Keratinocyte (primary cell): ENCODE data around the gene PCBP2. TPM values are rescaled to one million over a fixed set of nuclear protein-coding genes. Genes with fewer than 3 reads are reported as not detected.

ENCODE experiments used
- DNase-seq: peaks from one replicate; pipeline ENCODE4 v3.0.0-alpha.2; 2011; ENCODE audit warnings: low read depth, missing footprints, low spot score
- FAIRE-seq: peaks from 2 replicates; lab custom pipeline; 2011; peaks lifted over from hg19 to GRCh38; lab: Jason Lieb, UNC
- H2AFZ ChIP-seq: 2 replicates; pipeline ENCODE4 v1.6.0; 2012; ENCODE audit warnings: low read length, control low read depth, inconsistent platforms; ENCODE audit not compliant: control insufficient read depth
- H3K27ac ChIP-seq: 2 replicates; pipeline ENCODE4 v1.5.1; 2011; ENCODE audit warnings: low read length; ENCODE audit not compliant: control insufficient read depth, insufficient read depth
- H3K27me3 ChIP-seq: 3 replicates; pipeline ENCODE4 v1.6.0; 2011; ENCODE audit warnings: low read length; ENCODE audit not compliant: control insufficient read depth, insufficient read depth; ENCODE audit errors: extremely low read depth
- H3K36me3 ChIP-seq, 2 experiments: 2 replicates in 1 of 2; 3 replicates in 1 of 2; pipeline ENCODE4 v1.5.1; 2011; ENCODE audit warnings: low read length in 2 of 2, mild to moderate bottlenecking in 1 of 2; ENCODE audit not compliant: control insufficient read depth in 2 of 2, insufficient read depth in 2 of 2; ENCODE audit errors: extremely low read depth in 1 of 2
- H3K4me1 ChIP-seq: 3 replicates; pipeline ENCODE4 v1.5.1; 2011; ENCODE audit warnings: low read length; ENCODE audit not compliant: control insufficient read depth, insufficient read depth; ENCODE audit errors: extremely low read depth
- H3K4me2 ChIP-seq: 3 replicates; pipeline ENCODE4 v1.6.0; 2011; ENCODE audit warnings: low read depth, low read length; ENCODE audit not compliant: control insufficient read depth, insufficient read depth; ENCODE audit errors: extremely low read depth
- H3K4me3 ChIP-seq, 3 experiments: fragments of 200-600 bp in 1 of 3; sonication (generic) in 1 of 3; 2 replicates in 2 of 3; 3 replicates in 1 of 3; pipeline ENCODE4 v1.5.1; 2011 to 2016; ENCODE audit warnings: low read length in 3 of 3, mild to moderate bottlenecking in 3 of 3, control low read depth in 2 of 3, inconsistent platforms in 1 of 3, low read depth in 1 of 3, mixed read lengths in 1 of 3, mixed run types in 1 of 3, moderate library complexity in 1 of 3; ENCODE audit not compliant: control insufficient read depth in 2 of 3, insufficient read depth in 2 of 3; ENCODE audit errors: extremely low read depth in 1 of 3
- H3K79me2 ChIP-seq: 2 replicates; pipeline ENCODE4 v1.6.0; 2012; ENCODE audit warnings: low read length; ENCODE audit not compliant: control insufficient read depth, insufficient read depth
- H3K9ac ChIP-seq: 3 replicates; pipeline ENCODE4 v1.6.0; 2011; ENCODE audit warnings: low read length; ENCODE audit not compliant: control insufficient read depth, insufficient read depth; ENCODE audit errors: extremely low read depth
- H3K9me1 ChIP-seq: 3 replicates; pipeline ENCODE4 v1.6.0; 2011; ENCODE audit warnings: low read length; ENCODE audit not compliant: control insufficient read depth, insufficient read depth; ENCODE audit errors: extremely low read depth
- H3K9me3 ChIP-seq: 2 replicates; pipeline ENCODE4 v1.5.1; 2012; ENCODE audit warnings: low read depth, low read length; ENCODE audit not compliant: control insufficient read depth
- H4K20me1 ChIP-seq: 3 replicates; pipeline ENCODE4 v1.6.0; 2011; ENCODE audit warnings: low read length; ENCODE audit not compliant: control insufficient read depth, insufficient read depth; ENCODE audit errors: extremely low read depth
- CTCF ChIP-seq, 3 experiments: IDR thresholded peaks in 1 of 3; conservative IDR thresholded peaks in 1 of 3; optimal IDR thresholded peaks in 1 of 3; 2 replicates in 2 of 3; 3 replicates in 1 of 3; pipeline versions ENCODE3 to v1.5.1; 2011; ENCODE audit warnings: low read length in 3 of 3, mild to moderate bottlenecking in 3 of 3, moderate library complexity in 2 of 3, control low read depth in 1 of 3, inconsistent platforms in 1 of 3; ENCODE audit not compliant: insufficient read depth in 2 of 3; ENCODE audit errors: extremely low read depth in 1 of 3
- EZH2 ChIP-seq: IDR thresholded peaks from one replicate; pipeline ENCODE4 v1.6.1; 2012; ENCODE audit warnings: inconsistent platforms, mild to moderate bottlenecking, low read length, moderate library complexity
- dilution Hi-C: fragments of 300-500 bp; cut with MboI; formaldehyde crosslinking; loops from one replicate; pipeline ENCODE4 v1.7.0; 2020; ENCODE audit warnings: low sequenced_read_pairs; ENCODE audit not compliant: extremely low pct_ligation_motif_present
- polyA plus RNA-seq, 5 experiments: library from polyadenylated mRNA; depleted of rRNA in 3 of 5; stranded (reverse) in 3 of 5; stranded (forward) in 1 of 5; unstranded in 1 of 5; fragments of >200 nt; gene quantifications; 1 replicate in 1 of 5; 2 replicates in 3 of 5; 3 replicates in 1 of 5; pipeline versions ENCODE4 v1.2.1 to v1.2.3, GENCODE V29; 2011 to 2012; ENCODE audit warnings: missing spikeins in 2 of 5, low read depth in 1 of 5, low replicate concordance in 1 of 5

PCBP2 gene
- polyA plus RNA-seq, 1 donor (not counting 4 experiments of a cell fraction or from before 2014, with no cell fraction given) = 238 TPM

- Histone ChIP-seq H3K36me3 (peaks cover 34 to 64% of the 10 kb centered on the region in 2 experiments), H3K79me2 (peaks cover 17% of the 10 kb centered on the region)
Measured at GRCh38 chr12:53478865-53479264, 27.0 kb downstream of the PCBP2 start.

DNA sequence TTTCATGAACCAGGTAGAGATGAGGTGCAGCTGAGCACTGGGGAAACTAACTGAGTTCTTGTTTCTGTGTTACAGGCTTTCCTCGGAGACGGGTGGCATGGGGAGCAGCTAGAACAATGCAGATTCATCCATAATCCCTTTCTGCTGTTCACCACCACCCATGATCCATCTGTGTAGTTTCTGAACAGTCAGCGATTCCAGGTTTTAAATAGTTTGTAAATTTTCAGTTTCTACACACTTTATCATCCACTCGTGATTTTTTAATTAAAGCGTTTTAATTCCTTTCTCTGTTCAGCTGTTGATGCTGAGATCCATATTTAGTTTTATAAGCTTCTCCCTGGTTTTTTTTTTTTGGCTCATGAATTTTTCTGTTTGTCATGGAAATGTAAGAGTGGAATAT is 27.4 kb downstream of the PCBP2 start:
- peaks cover 23% of the 10 kb centered on the region for H3K4me1 ChIP-seq

More at GRCh38 chr12:53478865-53479264, 27.0 kb downstream of the PCBP2 start:
- Histone ChIP-seq H3K9ac (no peak overlapping the region), H3K4me3 (no peak overlapping the region), H3K9me1 (peaks cover 3% of the 10 kb centered on the region), H3K27me3 (no peaks in the 10 kb centered on the region), H3K27ac (no peak overlapping the region), H3K4me1 (peaks cover 23% of the 10 kb centered on the region), H4K20me1 (peaks cover 21% of the 10 kb centered on the region), H3K4me2 (no peak overlapping the region), H3K9me3 (no peaks in the 10 kb centered on the region), H2AFZ (no peak overlapping the region)
- dilution Hi-C loops = no loop called here
- FAIRE-seq (no peak), DNase-seq (no peak)
- no peak for TF ChIP-seq CTCF (optimal IDR thresholded peaks at IDR 0.05 in 1 of 3, IDR thresholded peaks at IDR 0.05 in 1 of 3, conservative IDR thresholded peaks at IDR 0.05 in 1 of 3; ENCODE audit: extremely low read depth in 1 of 3, insufficient read depth in 2 of 3, low read length in 3 of 3)
- no peak for TF ChIP-seq EZH2

More for the DNA sequence above, 27.4 kb downstream of the PCBP2 start:
- Histone ChIP-seq H3K27me3 (no peaks in the 10 kb centered on the region), H4K20me1 (peaks cover 21% of the 10 kb centered on the region), H3K27ac (no peak overlapping the region), H3K4me3 (no peak overlapping the region), H3K9ac (no peak overlapping the region), H2AFZ (no peak overlapping the region), H3K4me2 (no peak overlapping the region), H3K79me2 (peaks cover 14% of the 10 kb centered on the region), H3K9me3 (no peaks in the 10 kb centered on the region), H3K36me3 (peaks cover 33 to 59% of the 10 kb centered on the region in 2 experiments), H3K9me1 (peaks cover 3% of the 10 kb centered on the region)
- TF ChIP-seq CTCF (optimal IDR thresholded peaks at IDR 0.05 in 1 of 3, IDR thresholded peaks at IDR 0.05 in 1 of 3, conservative IDR thresholded peaks at IDR 0.05 in 1 of 3; ENCODE audit: extremely low read depth in 1 of 3, insufficient read depth in 2 of 3, low read length in 3 of 3) (no peak), EZH2 (no peak)
- DNase-seq (no peak), FAIRE-seq (no peak)
- dilution Hi-C loops = no loop called here
